Ascending aorta (tissue), 2 donors: ENCODE measurements around the gene SRC. TPM values are rescaled to one million over a fixed set of nuclear protein-coding genes. Genes with fewer than 3 reads are reported as not detected.
A peak's percentile ranks its signal among the peaks of the same experiment; 100 is the strongest.

Experiments
- DNase-seq, 2 donors: peaks; one replicate each; pipeline ENCODE4 v3.0.0-alpha.2; 2019; ENCODE audit warnings: low spot score in 2 of 2
- H3K27ac ChIP-seq, 2 donors: fragments of 200-600 bp; sonication (generic); one replicate each; pipeline ENCODE4 v1.5.1; 2016 to 2017; ENCODE audit warnings: mild to moderate bottlenecking in 1 of 2
- H3K27me3 ChIP-seq: fragments of 200-600 bp; sonication (generic); one replicate; pipeline ENCODE4 v1.5.1; 2017
- H3K36me3 ChIP-seq, 2 donors: fragments of 200-600 bp; sonication (generic); one replicate each; pipeline ENCODE4 v1.5.1; 2016
- H3K4me1 ChIP-seq, 2 donors: fragments of 200-600 bp; sonication (generic); one replicate each; pipeline ENCODE4 v1.5.1; 2016 to 2017; ENCODE audit warnings: mild to moderate bottlenecking in 1 of 2
- H3K4me3 ChIP-seq, 2 donors: fragments of 200-600 bp; sonication (generic); one replicate each; pipeline ENCODE4 v1.5.1; 2016 to 2017; ENCODE audit warnings: mild to moderate bottlenecking in 1 of 2
- H3K9me3 ChIP-seq, 2 donors: fragments of 200-600 bp; sonication (generic); one replicate each; pipeline ENCODE4 v1.5.1; 2016
- CTCF ChIP-seq, 3 experiments: fragments of 200-600 bp in 2 of 3; fragments of 450-650 bp in 1 of 3; sonication (generic) in 2 of 3; IDR thresholded peaks; one replicate each; pipeline ENCODE4 v1.5.1; 2016 to 2019; ENCODE audit warnings: antibody characterized with exemption in 3 of 3, mild to moderate bottlenecking in 1 of 3, moderate library complexity in 1 of 3
- intact Hi-C: fragments of 100-400 bp; cut with DNase I; formaldehyde crosslinking; loops from one replicate; pipeline ENCODE4 v1.15.1; 2023
- total RNA-seq: library from RNA; depleted of rRNA; stranded (reverse); fragments of >200 nt; gene quantifications from one replicate; pipeline ENCODE4 v1.1.0, GENCODE V29; 2016

SRC gene
- total RNA-seq, 1 donor from 2014 or later = 67.4 TPM

GRCh38 chr20:37373020-37373598 is 27.2 kb downstream of the SRC start:
- Histone ChIP-seq H3K36me3 (peaks cover 0 to 21% of the 10 kb centered on the region in 2 donors), H3K27me3 (no peaks in the 10 kb centered on the region), H3K9me3 (no peaks in the 10 kb centered on the region), H3K4me1 (no peaks in the 10 kb centered on the region), H3K27ac (no peak overlapping the region), H3K4me3 (no peak overlapping the region)
- intact Hi-C loops = no loop called here
- TF ChIP-seq CTCF (IDR thresholded peaks at IDR 0.05) = no peak
- DNase-seq = no peak

GRCh38 chr20:37375227-37375626 is 29.3 kb downstream of the SRC start:
- H3K4me1 ChIP-seq = peaks cover 0 to 2% of the 10 kb centered on the region in 2 donors
- H3K4me3 ChIP-seq = no peak overlapping the region
- no peak overlapping the region for H3K27ac ChIP-seq
- H3K36me3 ChIP-seq = peaks cover 0 to 21% of the 10 kb centered on the region in 2 donors
- no peaks in the 10 kb centered on the region for H3K9me3 ChIP-seq
- no peaks in the 10 kb centered on the region for H3K27me3 ChIP-seq
- TF ChIP-seq CTCF (IDR thresholded peaks at IDR 0.05) = no peak
- no peak for DNase-seq
- intact Hi-C loops = no loop called here

- H3K4me3 ChIP-seq = no peak overlapping the region
- DNase-seq = no peak
- H3K27ac ChIP-seq = no peak overlapping the region
- peaks cover 0 to 21% of the 10 kb centered on the region in 2 donors for H3K36me3 ChIP-seq
- no peaks in the 10 kb centered on the region for H3K27me3 ChIP-seq
- intact Hi-C loops = no loop called here
- no peaks in the 10 kb centered on the region for H3K9me3 ChIP-seq
- no peak for TF ChIP-seq CTCF (IDR thresholded peaks at IDR 0.05)
- peaks cover 0 to 2% of the 10 kb centered on the region in 2 donors for H3K4me1 ChIP-seq
Observed at GRCh38 chr20:37376324-37376723, 30.4 kb downstream of the SRC start.

GRCh38 chr20:37376791-37377190 is 30.9 kb downstream of the SRC start:
- peak in 1 of 2 donors; percentile 41 for DNase-seq
- Histone ChIP-seq H3K4me3 (no peak overlapping the region), H3K36me3 (peaks cover 0 to 21% of the 10 kb centered on the region in 2 donors), H3K9me3 (no peaks in the 10 kb centered on the region), H3K27me3 (no peaks in the 10 kb centered on the region), H3K4me1 (peaks cover 0 to 2% of the 10 kb centered on the region in 2 donors), H3K27ac (no peak overlapping the region)
- no peak for TF ChIP-seq CTCF (IDR thresholded peaks at IDR 0.05)
- intact Hi-C loops = no loop called here

GRCh38 chr20:37377346-37378081 is 31.6 kb downstream of the SRC start:
- peaks cover 0 to 2% of the 10 kb centered on the region in 2 donors for H3K4me1 ChIP-seq
- peaks cover 0 to 21% of the 10 kb centered on the region in 2 donors for H3K36me3 ChIP-seq
- no peak overlapping the region for H3K27ac ChIP-seq
- no peak overlapping the region for H3K4me3 ChIP-seq
- intact Hi-C loops = no loop called here
- H3K27me3 ChIP-seq = no peaks in the 10 kb centered on the region
- peak in 1 of 2 donors; percentile 53 for DNase-seq
- no peaks in the 10 kb centered on the region for H3K9me3 ChIP-seq
- no peak for TF ChIP-seq CTCF (IDR thresholded peaks at IDR 0.05)
